ENCODE results near the gene MGLL.

The MGLL gene

GRCh38 chr3:127831723-127832172 lies 9.4 kb upstream of the MGLL start:
- Histone ChIP-seq H3K79me2 (ENCODE audit: insufficient read depth, low read length) (no peaks in the 10 kb centered on the region), H3K9me3 (ENCODE audit: insufficient read depth, low read length, severe bottlenecking) (peaks cover 16% of the 10 kb centered on the region), H3K27me3 (ENCODE audit: insufficient read depth, low read length, poor library complexity) (no peaks in the 10 kb centered on the region), H4K20me1 (ENCODE audit: insufficient read depth, low read length) (no peaks in the 10 kb centered on the region), H3K4me1 (ENCODE audit: insufficient read depth, low read length) (no peaks in the 10 kb centered on the region), H3K4me2 (ENCODE audit: insufficient read depth, low read length) (no peak overlapping the region), H3K36me3 (ENCODE audit: insufficient read depth, low read length) (no peaks in the 10 kb centered on the region), H3K9ac (ENCODE audit: low read depth, low read length) (no peak overlapping the region), H2AFZ (ENCODE audit: low read depth, low read length) (no peak overlapping the region), H3K27ac (ENCODE audit: low read length) (no peak overlapping the region), H3K4me3 (ENCODE audit: low read depth in 1 of 2, low read length in 2 of 2) (no peak overlapping the region)
- DNase-seq (peak; percentile 11), ATAC-seq (ENCODE audit: insufficient read depth, low read depth) (no peak)
- TF ChIP-seq CTCF (IDR thresholded peaks at IDR 0.05; ENCODE audit: borderline replicate concordance, extremely low read depth, low read length, poor library complexity, severe bottlenecking) = peak; percentile 59
- no peak for TF ChIP-seq EZH2 (IDR thresholded peaks at IDR 0.05; ENCODE audit: borderline replicate concordance, low read depth, low read length, severe bottlenecking)

- DNase-seq = no peak
- TF ChIP-seq EZH2 (IDR thresholded peaks at IDR 0.05; ENCODE audit: borderline replicate concordance, low read depth, low read length, severe bottlenecking) (no peak), CTCF (IDR thresholded peaks at IDR 0.05; ENCODE audit: borderline replicate concordance, extremely low read depth, low read length, poor library complexity, severe bottlenecking) (no peak)
- H3K79me2 ChIP-seq (ENCODE audit: insufficient read depth, low read length) = no peaks in the 10 kb centered on the region
- no peaks in the 10 kb centered on the region for H3K4me1 ChIP-seq (ENCODE audit: insufficient read depth, low read length)
- H3K4me2 ChIP-seq (ENCODE audit: insufficient read depth, low read length) = no peak overlapping the region
- no peak overlapping the region for H3K27ac ChIP-seq (ENCODE audit: low read length)
- ATAC-seq (ENCODE audit: insufficient read depth, low read depth) = no peak
- H3K4me3 ChIP-seq (ENCODE audit: low read depth in 1 of 2, low read length in 2 of 2) = no peak overlapping the region
- peaks cover 2% of the 10 kb centered on the region for H3K27me3 ChIP-seq (ENCODE audit: insufficient read depth, low read length, poor library complexity)
- no peak overlapping the region for H2AFZ ChIP-seq (ENCODE audit: low read depth, low read length)
- H3K36me3 ChIP-seq (ENCODE audit: insufficient read depth, low read length) = no peaks in the 10 kb centered on the region
- peaks cover 16% of the 10 kb centered on the region for H3K9me3 ChIP-seq (ENCODE audit: insufficient read depth, low read length, severe bottlenecking)
- no peaks in the 10 kb centered on the region for H4K20me1 ChIP-seq (ENCODE audit: insufficient read depth, low read length)
- H3K9ac ChIP-seq (ENCODE audit: low read depth, low read length) = no peak overlapping the region
Measured at GRCh38 chr3:127829537-127829936, 7.2 kb upstream of the MGLL start.

- ATAC-seq (ENCODE audit: insufficient read depth, low read depth) (no peak), DNase-seq (no peak)
- Histone ChIP-seq H3K27me3 (ENCODE audit: insufficient read depth, low read length, poor library complexity) (peaks cover 12% of the 10 kb centered on the region), H3K4me2 (ENCODE audit: insufficient read depth, low read length) (no peak overlapping the region), H3K36me3 (ENCODE audit: insufficient read depth, low read length) (no peaks in the 10 kb centered on the region), H3K9ac (ENCODE audit: low read depth, low read length) (no peak overlapping the region), H3K27ac (ENCODE audit: low read length) (no peak overlapping the region), H3K79me2 (ENCODE audit: insufficient read depth, low read length) (no peaks in the 10 kb centered on the region), H3K9me3 (ENCODE audit: insufficient read depth, low read length, severe bottlenecking) (peaks cover 16% of the 10 kb centered on the region), H4K20me1 (ENCODE audit: insufficient read depth, low read length) (no peaks in the 10 kb centered on the region), H2AFZ (ENCODE audit: low read depth, low read length) (no peak overlapping the region), H3K4me1 (ENCODE audit: insufficient read depth, low read length) (no peaks in the 10 kb centered on the region), H3K4me3 (ENCODE audit: low read depth in 1 of 2, low read length in 2 of 2) (no peak overlapping the region)
- TF ChIP-seq CTCF (IDR thresholded peaks at IDR 0.05; ENCODE audit: borderline replicate concordance, extremely low read depth, low read length, poor library complexity, severe bottlenecking) (no peak), EZH2 (IDR thresholded peaks at IDR 0.05; ENCODE audit: borderline replicate concordance, low read depth, low read length, severe bottlenecking) (no peak)
Measured at GRCh38 chr3:127827808-127828207, 5.5 kb upstream of the MGLL start.

GRCh38 chr3:127825756-127826155 lies 3.4 kb upstream of the MGLL start:
- peaks cover 31% of the 10 kb centered on the region for H3K27me3 ChIP-seq (ENCODE audit: insufficient read depth, low read length, poor library complexity)
- H3K9ac ChIP-seq (ENCODE audit: low read depth, low read length) = no peak overlapping the region
- H2AFZ ChIP-seq (ENCODE audit: low read depth, low read length) = no peak overlapping the region
- H3K4me3 ChIP-seq (ENCODE audit: low read depth in 1 of 2, low read length in 2 of 2) = no peak overlapping the region
- no peaks in the 10 kb centered on the region for H4K20me1 ChIP-seq (ENCODE audit: insufficient read depth, low read length)
- H3K27ac ChIP-seq (ENCODE audit: low read length) = no peak overlapping the region
- DNase-seq (no peak), ATAC-seq (ENCODE audit: insufficient read depth, low read depth) (no peak)
- TF ChIP-seq EZH2 (IDR thresholded peaks at IDR 0.05; ENCODE audit: borderline replicate concordance, low read depth, low read length, severe bottlenecking) (no peak), CTCF (IDR thresholded peaks at IDR 0.05; ENCODE audit: borderline replicate concordance, extremely low read depth, low read length, poor library complexity, severe bottlenecking) (no peak)
- no peaks in the 10 kb centered on the region for H3K36me3 ChIP-seq (ENCODE audit: insufficient read depth, low read length)
- H3K79me2 ChIP-seq (ENCODE audit: insufficient read depth, low read length) = no peaks in the 10 kb centered on the region
- peaks cover 13% of the 10 kb centered on the region for H3K9me3 ChIP-seq (ENCODE audit: insufficient read depth, low read length, severe bottlenecking)
- H3K4me2 ChIP-seq (ENCODE audit: insufficient read depth, low read length) = no peak overlapping the region
- H3K4me1 ChIP-seq (ENCODE audit: insufficient read depth, low read length) = no peaks in the 10 kb centered on the region
